Liver (tissue), 9 donors: ENCODE data around the gene OTOG. TPM values are rescaled to one million over a fixed set of nuclear protein-coding genes. Genes with fewer than 3 reads are reported as not detected.

Source experiments
- DNase-seq: peaks from one replicate; pipeline ENCODE4 v3.0.0-alpha.2; 2017; ENCODE audit warnings: low spot score
- H3K27ac ChIP-seq, 2 donors: one replicate each; pipeline ENCODE4 v1.7.0; 2013; ENCODE audit warnings: inconsistent platforms in 2 of 2, low read length in 2 of 2, control low read depth in 1 of 2, low read depth in 1 of 2, mild to moderate bottlenecking in 1 of 2
- H3K27me3 ChIP-seq, 4 donors: one replicate each; pipeline versions ENCODE4 v1.6.1 to v1.7.0; 2013; ENCODE audit warnings: low read length in 3 of 4, inconsistent platforms in 1 of 4, mild to moderate bottlenecking in 1 of 4, moderate library complexity in 1 of 4; ENCODE audit not compliant: control insufficient read depth in 4 of 4, insufficient read depth in 4 of 4
- H3K36me3 ChIP-seq, 4 donors: one replicate each; pipeline versions ENCODE4 v1.6.1 to v1.7.0; 2013; ENCODE audit warnings: low read length in 3 of 4, mild to moderate bottlenecking in 3 of 4, low read depth in 1 of 4, moderate library complexity in 1 of 4; ENCODE audit not compliant: control insufficient read depth in 4 of 4, insufficient read depth in 3 of 4
- H3K4me1 ChIP-seq, 4 donors: one replicate each; pipeline versions ENCODE4 v1.6.1 to v1.7.0; 2013; ENCODE audit warnings: low read length in 3 of 4, mild to moderate bottlenecking in 3 of 4, moderate library complexity in 1 of 4; ENCODE audit not compliant: control insufficient read depth in 4 of 4, insufficient read depth in 4 of 4
- H3K4me3 ChIP-seq, 3 donors: one replicate each; pipeline versions ENCODE4 v1.6.1 to v1.7.0; 2013; ENCODE audit warnings: low read length in 3 of 3, control low read depth in 1 of 3, low read depth in 1 of 3, mild to moderate bottlenecking in 1 of 3
- H3K9ac ChIP-seq, 2 donors: one replicate each; pipeline ENCODE4 v1.7.0; 2013; ENCODE audit warnings: low read length in 2 of 2, mild to moderate bottlenecking in 2 of 2, moderate library complexity in 2 of 2, control low read depth in 1 of 2, low read depth in 1 of 2
- H3K9me3 ChIP-seq, 4 donors: one replicate each; pipeline versions ENCODE4 v1.6.1 to v1.7.0; 2013; ENCODE audit warnings: low read length in 3 of 4; ENCODE audit not compliant: control insufficient read depth in 4 of 4
- ATF3 ChIP-seq: IDR thresholded peaks from 2 replicates; pipeline ENCODE4 v1.6.1; 2016; ENCODE audit warnings: antibody characterized with exemption
- CTCF ChIP-seq: fragments of 150-350 bp; IDR thresholded peaks from 2 replicates; pipeline ENCODE4 v1.5.1; 2017; ENCODE audit warnings: improper control_type of control experiment, low read depth, low read length; ENCODE audit not compliant: missing input control
- EGR1 ChIP-seq, 2 donors: IDR thresholded peaks; 2 replicates each; pipeline ENCODE4 v1.6.1; 2016 to 2018; ENCODE audit warnings: antibody characterized with exemption in 2 of 2, low read depth in 2 of 2
- FOXA1 ChIP-seq: IDR thresholded peaks from 2 replicates; pipeline ENCODE4 v1.6.1; 2016; ENCODE audit warnings: antibody characterized with exemption
- FOXA2 ChIP-seq: IDR thresholded peaks from 2 replicates; pipeline ENCODE4 v1.6.1; 2016; ENCODE audit warnings: antibody characterized with exemption
- GABPA ChIP-seq, 2 donors: IDR thresholded peaks in 1 of 2; conservative IDR thresholded peaks in 1 of 2; 2 replicates each; pipeline ENCODE4 v1.6.1; 2016; ENCODE audit warnings: antibody characterized with exemption in 2 of 2, mild to moderate bottlenecking in 1 of 2, moderate library complexity in 1 of 2
- HNF4A ChIP-seq, 2 donors: conservative IDR thresholded peaks; 2 replicates each; pipeline ENCODE4 v1.6.1; 2016; ENCODE audit warnings: antibody characterized with exemption in 2 of 2, mild to moderate bottlenecking in 2 of 2
- HNF4G ChIP-seq: IDR thresholded peaks from 2 replicates; pipeline ENCODE4 v1.6.1; 2016; ENCODE audit warnings: antibody characterized with exemption
- JUND ChIP-seq, 2 donors: IDR thresholded peaks; 2 replicates each; pipeline ENCODE4 v1.6.1; 2016; ENCODE audit warnings: antibody characterized with exemption in 2 of 2
- NR2F2 ChIP-seq: IDR thresholded peaks from 2 replicates; pipeline ENCODE4 v1.6.1; 2016; ENCODE audit warnings: antibody characterized with exemption
- RAD21 ChIP-seq, 2 donors: IDR thresholded peaks; 2 replicates each; pipeline ENCODE4 v1.6.1; 2016; ENCODE audit warnings: antibody characterized with exemption in 2 of 2, mild to moderate bottlenecking in 2 of 2
- REST ChIP-seq: IDR thresholded peaks from 2 replicates; pipeline ENCODE4 v1.6.1; 2016; ENCODE audit warnings: antibody characterized with exemption, mild to moderate bottlenecking
- RXRA ChIP-seq, 2 donors: IDR thresholded peaks; 2 replicates each; pipeline ENCODE4 v1.6.1; 2017 to 2018; ENCODE audit warnings: antibody characterized with exemption in 2 of 2, mild to moderate bottlenecking in 1 of 2
- SP1 ChIP-seq: IDR thresholded peaks from 2 replicates; pipeline ENCODE4 v1.6.1; 2018; ENCODE audit warnings: antibody characterized with exemption, mild to moderate bottlenecking
- TAF1 ChIP-seq: conservative IDR thresholded peaks from 2 replicates; pipeline ENCODE4 v1.6.1; 2016; ENCODE audit warnings: antibody characterized with exemption, mild to moderate bottlenecking
- YY1 ChIP-seq: IDR thresholded peaks from 2 replicates; pipeline ENCODE4 v1.6.1; 2016; ENCODE audit warnings: antibody characterized with exemption, mild to moderate bottlenecking
- ZBTB33 ChIP-seq: IDR thresholded peaks from 2 replicates; pipeline ENCODE4 v1.6.1; 2016; ENCODE audit warnings: antibody characterized with exemption
- WGBS: extraction: QIAGEN DNeasy Blood & Tissue Kit; methylation state at CpG from one replicate; pipeline ENCODE4 v1.1.7; 2013; 5-methylcytosine and 5-hydroxymethylcytosine counted together
- polyA plus RNA-seq, 2 donors: library from polyadenylated mRNA; stranded (reverse) in 1 of 2; unstranded in 1 of 2; fragments of 200-250 nt in 1 of 2; fragments of >200 nt in 1 of 2; fragmentation: Nextera tagmentation in 1 of 2; extraction: Ambion mirVana in 1 of 2; gene quantifications; one replicate each; pipeline versions ENCODE4 v1.2.1 to v1.2.3, GENCODE V29; 2013 to 2015
- total RNA-seq, 2 donors: library from RNA; depleted of rRNA; stranded (reverse); fragments of >200 nt; gene quantifications; one replicate each; pipeline ENCODE4 v1.2.3, GENCODE V29; 2014
- donor health status: healthy.
- donor health status: healthy.
- donor health status: healthy.
- donor health status: healthy.
- donor health status: healthy.

The OTOG gene
- total and polyA plus RNA-seq, 4 donors = not detected

GRCh38 chr11:17505146-17505545, 41.9 kb upstream of the OTOG start:
- Histone ChIP-seq H3K4me3 (no peak overlapping the region), H3K36me3 (no peaks in the 10 kb centered on the region), H3K9me3 (no peaks in the 10 kb centered on the region), H3K27ac (no peak overlapping the region), H3K9ac (no peak overlapping the region), H3K4me1 (no peaks in the 10 kb centered on the region), H3K27me3 (no peaks in the 10 kb centered on the region)
- WGBS = 84% methylated on average over 4 of the region's 4 CpGs
- DNase-seq = no peak
- no peak for TF ChIP-seq GABPA (IDR thresholded peaks at IDR 0.05 in 1 of 2, conservative IDR thresholded peaks at IDR 0.05 in 1 of 2)

GRCh38 chr11:17506314-17506713, 40.7 kb upstream of the OTOG start:
- Histone ChIP-seq H3K9ac (no peak overlapping the region), H3K27ac (no peak overlapping the region), H3K27me3 (no peaks in the 10 kb centered on the region), H3K9me3 (no peaks in the 10 kb centered on the region), H3K4me3 (no peak overlapping the region), H3K36me3 (no peaks in the 10 kb centered on the region), H3K4me1 (no peaks in the 10 kb centered on the region)
- 89% methylated on average over 6 of the region's 6 CpGs for WGBS
- TF ChIP-seq ATF3 = no peak
- no peak for TF ChIP-seq FOXA2
- TF ChIP-seq EGR1 (IDR thresholded peaks at IDR 0.05; ENCODE audit: low read depth in 2 of 2) = no peak
- no peak for TF ChIP-seq TAF1
- TF ChIP-seq CTCF = no peak
- no peak for TF ChIP-seq RXRA (IDR thresholded peaks at IDR 0.05)
- no peak for TF ChIP-seq FOXA1
- no peak for TF ChIP-seq ZBTB33
- no peak for TF ChIP-seq NR2F2
- no peak for TF ChIP-seq SP1
- no peak for TF ChIP-seq JUND (IDR thresholded peaks at IDR 0.05)
- no peak for TF ChIP-seq GABPA (IDR thresholded peaks at IDR 0.05 in 1 of 2, conservative IDR thresholded peaks at IDR 0.05 in 1 of 2)
- TF ChIP-seq REST = no peak
- TF ChIP-seq HNF4G = no peak
- no peak for TF ChIP-seq HNF4A (conservative IDR thresholded peaks at IDR 0.05)
- no peak for TF ChIP-seq YY1
- TF ChIP-seq RAD21 (IDR thresholded peaks at IDR 0.05) = no peak
- no peak for DNase-seq
